GM19468 (cell line): ENCODE data around the gene TRIML1.

Experiments
- ATAC-seq: cut with Tn5 transposase; IDR thresholded peaks from one replicate; pipeline ENCODE4 v1.9.1; 2021; ENCODE audit warnings: mild to moderate bottlenecking, moderate library complexity, moderate number of reproducible peaks; ENCODE audit not compliant: unreplicated experiment; ENCODE audit errors: extremely low read depth

The TRIML1 gene, protein sequence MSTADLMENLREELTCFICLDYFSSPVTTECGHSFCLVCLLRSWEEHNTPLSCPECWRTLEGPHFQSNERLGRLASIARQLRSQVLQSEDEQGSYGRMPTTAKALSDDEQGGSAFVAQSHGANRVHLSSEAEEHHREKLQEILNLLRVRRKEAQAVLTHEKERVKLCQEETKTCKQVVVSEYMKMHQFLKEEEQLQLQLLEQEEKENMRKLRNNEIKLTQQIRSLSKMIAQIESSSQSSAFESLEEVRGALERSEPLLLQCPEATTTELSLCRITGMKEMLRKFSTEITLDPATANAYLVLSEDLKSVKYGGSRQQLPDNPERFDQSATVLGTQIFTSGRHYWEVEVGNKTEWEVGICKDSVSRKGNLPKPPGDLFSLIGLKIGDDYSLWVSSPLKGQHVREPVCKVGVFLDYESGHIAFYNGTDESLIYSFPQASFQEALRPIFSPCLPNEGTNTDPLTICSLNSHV

GRCh38 chr4:188139141-188139540, at the start of gene TRIML1:
Gene TRIML1, plus strand, starts transcription at chr4:188139441. Its CDS starts 118 bp downstream, at chr4:188139559.
- no peak for ATAC-seq

GRCh38 chr4:188092824-188093223, 46.4 kb upstream of the TRIML1 start:
- no peak for ATAC-seq

GRCh38 chr4:188106454-188106853, 32.8 kb upstream of the TRIML1 start:
- no peak for ATAC-seq

DNA sequence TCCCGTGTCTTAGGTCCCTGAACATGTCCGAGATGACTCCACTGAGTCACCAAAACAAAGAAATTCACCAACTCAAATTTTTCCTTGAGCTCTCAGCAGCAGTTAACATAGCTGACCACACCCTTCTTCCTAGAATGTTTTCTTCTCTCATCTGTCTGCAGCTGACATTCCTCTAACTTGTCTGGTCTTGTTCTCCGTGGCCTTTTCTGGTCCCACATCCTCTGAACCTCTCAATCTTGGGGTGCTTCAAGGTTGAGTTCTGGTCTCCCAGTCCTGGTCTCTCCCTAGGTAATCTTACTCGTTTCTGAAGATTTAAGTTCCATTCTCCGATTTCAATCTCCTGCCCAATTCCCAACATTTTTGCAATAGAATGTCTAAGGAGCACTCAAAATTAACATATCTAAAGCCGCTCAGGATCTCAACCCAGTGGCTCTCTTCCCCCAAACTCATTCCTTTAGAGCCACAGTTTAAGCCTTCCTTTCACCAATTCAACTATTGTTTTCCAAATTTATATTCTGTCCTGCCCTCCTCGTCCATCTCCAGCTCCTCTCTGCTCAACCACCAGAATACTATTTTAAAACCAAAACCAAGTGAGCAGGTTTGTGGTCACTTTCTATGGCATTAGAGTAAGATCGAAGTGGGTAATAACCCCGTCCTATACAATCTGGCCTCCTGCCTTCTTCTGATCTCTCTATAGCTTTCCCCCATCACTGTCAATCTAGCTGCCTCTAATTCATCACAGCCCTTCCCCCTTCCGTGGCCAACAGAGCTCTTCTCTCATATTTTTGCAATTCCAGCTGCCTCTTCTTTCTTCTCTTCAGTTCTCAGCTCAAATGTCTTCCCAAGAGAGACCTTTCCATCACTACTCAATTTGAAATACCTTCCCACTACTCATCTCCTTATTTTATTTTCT, 31.1 kb upstream of the TRIML1 start:
- ATAC-seq: no peak

GRCh38 chr4:188109157-188109755, 30.0 kb upstream of the TRIML1 start, which contains the start of gene TRIML2:
Gene TRIML2, minus strand, starts transcription at chr4:188109603. Its CDS starts 4,235 bp downstream, at chr4:188105368.
- ATAC-seq: no peak

DNA sequence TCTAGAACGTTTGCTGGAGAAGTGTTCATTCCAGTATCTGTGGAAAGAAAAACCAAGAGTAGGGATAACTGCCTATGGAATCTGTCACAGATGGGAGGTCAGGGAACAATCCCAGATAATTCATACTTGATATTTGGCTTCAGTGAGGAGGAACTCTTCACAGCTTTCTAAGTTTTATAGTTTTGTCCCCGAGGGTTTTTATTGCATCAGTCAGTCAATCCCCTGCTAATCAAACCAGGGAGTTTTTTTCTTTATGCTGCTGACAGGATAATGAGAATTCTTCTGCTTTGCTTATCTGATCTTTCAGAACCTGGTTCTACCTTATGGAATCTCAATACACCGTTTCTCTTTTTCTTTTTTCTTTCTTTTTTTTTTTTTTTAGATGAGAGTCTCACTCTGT, 29.2 kb upstream of the TRIML1 start:
- ATAC-seq: no peak

DNA sequence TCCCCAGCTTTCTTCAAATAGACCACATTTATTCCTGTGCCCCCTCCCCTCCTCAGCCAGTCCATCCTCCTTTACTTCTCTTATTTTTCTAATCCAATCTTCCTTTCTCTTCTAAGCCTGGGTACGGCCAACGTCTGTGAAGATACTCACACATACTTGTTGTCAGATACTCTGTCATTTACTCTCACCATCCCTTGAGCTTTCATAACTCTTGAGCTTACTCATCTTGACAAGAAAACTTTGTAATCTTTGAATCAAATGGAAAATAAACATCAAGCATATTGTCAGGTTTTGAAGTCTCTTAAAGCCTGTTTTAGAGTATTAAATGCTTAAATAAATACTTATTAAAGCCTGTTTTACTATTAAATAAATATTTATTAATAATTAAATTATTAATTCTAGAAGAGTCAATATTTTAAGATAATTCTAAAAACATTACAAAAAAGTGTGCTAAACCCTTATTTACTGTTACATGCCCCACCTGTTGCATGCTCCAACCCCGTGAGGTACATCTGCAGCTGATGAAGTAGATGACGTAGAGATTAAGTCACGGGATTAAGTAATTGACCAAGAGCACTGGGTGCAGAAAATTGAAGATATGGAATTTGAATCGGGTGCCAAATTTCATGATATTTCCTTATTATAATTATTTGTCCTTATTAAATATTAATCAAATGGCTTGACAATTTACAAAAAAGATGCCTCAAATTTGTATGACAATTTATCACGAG, 28.3 kb upstream of the TRIML1 start:
- no peak for ATAC-seq

GRCh38 chr4:188111955-188112354, 27.3 kb upstream of the TRIML1 start:
- no peak for ATAC-seq

DNA sequence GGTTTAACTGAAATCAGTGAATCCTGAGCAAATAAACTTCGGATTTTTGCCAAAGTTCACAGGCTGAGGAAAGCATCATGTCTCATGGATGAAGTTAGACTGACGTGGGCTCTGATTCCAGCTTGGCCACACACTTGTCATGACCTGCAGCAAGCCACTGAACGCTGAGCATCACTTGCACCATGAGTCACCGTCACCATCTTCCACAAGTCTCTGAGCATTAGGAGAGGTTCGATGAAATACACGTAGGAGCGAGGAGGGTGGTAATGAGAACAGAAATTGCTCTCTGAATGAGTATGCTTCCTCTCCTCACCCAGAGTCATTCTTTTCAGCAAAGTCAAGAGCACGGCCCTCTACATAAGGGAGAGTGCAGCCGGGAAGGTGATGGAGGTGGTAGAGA, 26.1 kb upstream of the TRIML1 start:
- ATAC-seq: no peak

GRCh38 chr4:188117631-188118324, 21.5 kb upstream of the TRIML1 start:
- ATAC-seq: no peak

DNA sequence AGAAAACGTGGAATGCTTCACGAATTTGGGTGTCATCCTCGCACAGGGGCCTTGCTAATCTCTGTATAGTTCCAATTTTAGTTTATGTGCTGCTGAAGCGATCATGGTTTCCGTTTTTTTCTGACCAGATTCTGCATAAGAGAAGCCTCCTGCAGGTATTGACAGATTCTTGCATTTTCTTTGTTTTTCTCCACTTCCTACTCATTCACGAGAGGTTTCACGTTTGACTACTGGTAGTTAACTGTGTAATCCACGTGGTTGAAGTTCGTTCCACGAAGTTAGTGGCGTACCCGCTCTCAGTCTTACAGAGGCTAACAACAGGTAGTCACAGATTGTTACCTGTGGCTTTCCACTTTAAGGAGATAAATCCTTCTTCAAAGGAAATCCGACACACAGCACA, 17.7 kb upstream of the TRIML1 start:
- no peak for ATAC-seq

DNA sequence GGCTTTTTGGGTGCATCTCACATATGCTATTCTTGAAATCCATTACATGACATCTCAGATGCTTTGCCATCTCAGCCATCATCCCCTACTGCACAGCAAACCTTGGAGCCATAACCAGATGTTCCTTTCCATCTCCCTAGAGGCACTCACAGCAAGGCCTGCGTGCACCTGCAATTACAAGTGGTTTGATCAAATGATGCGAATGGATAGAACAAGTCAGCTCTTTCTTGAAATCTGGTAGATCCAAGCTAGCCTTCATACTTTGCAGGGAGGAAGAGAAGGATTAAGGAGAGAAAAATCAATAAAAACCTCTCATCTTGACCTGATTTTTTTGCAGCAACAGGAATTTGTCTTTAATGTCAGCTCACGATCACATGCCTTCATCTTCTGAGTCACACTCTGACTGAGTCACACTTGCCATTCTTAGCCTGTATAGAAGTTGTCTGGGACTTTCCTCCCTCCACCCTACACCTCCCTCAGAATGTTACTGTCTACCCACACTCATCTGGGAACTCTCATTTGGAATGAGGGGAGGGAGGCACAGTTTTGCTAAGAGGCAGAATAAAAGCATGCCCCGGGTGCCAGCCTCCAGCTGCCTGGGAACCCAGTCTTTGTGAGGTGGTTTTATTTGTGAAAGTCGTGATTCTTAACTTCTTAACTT, 11.9 kb upstream of the TRIML1 start:
- no peak for ATAC-seq

DNA sequence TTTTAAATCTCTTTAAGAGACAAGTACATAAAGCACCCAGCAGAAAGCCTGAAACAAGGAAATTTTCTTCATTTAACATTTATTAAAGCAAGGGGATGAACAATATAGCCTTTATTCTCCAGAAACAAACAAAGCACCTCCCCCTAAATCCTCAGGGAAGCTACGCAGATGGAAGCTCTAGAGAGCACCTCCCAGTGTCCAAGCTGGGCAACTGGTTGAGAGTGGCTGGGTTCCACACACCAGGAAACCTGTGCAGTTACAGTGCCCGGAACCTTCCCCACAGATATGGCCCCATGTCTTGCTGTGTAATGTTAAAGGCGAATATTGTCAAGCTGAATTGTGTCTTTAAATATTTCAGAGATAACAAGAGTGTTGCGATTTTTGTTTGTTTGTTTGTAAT, 8.9 kb upstream of the TRIML1 start:
- no peak for ATAC-seq

- ATAC-seq: no peak
These were observed 7.0 kb upstream of the TRIML1 start for GRCh38 chr4:188132232-188132631.

- no peak for ATAC-seq
These were observed 1.0 kb upstream of the TRIML1 start for GRCh38 chr4:188138227-188138626.

DNA sequence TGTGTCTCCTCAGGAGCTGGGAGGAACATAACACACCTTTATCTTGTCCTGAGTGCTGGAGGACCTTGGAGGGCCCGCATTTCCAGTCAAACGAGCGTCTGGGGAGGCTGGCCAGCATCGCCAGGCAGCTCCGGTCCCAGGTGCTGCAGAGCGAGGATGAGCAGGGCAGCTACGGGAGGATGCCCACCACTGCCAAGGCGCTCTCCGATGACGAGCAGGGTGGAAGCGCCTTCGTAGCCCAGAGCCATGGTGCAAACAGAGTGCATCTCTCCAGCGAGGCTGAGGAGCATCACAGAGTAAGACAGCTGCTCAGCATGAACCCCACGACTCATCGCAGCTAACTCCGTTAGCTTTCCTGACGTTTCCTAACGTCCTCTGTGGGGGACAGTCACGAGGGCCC, 430 bp downstream of the TRIML1 start:
- no peak for ATAC-seq

DNA sequence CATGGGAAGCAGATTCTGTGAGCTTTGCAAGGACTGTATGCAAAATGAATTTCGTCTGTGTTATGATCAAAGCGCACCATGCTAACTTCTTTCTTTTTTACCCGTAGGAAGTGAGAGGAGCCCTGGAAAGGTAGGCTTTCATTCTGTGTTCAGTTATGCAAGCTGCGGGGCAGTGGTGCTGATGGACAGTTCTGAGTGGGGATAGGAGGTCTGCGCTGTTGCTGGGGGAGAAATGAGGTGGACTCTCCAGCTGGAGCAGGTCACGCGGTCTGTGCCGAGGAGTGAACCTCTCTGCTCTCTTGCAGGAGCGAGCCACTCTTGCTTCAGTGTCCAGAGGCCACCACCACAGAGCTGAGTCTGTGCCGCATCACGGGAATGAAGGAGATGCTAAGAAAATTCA, 4.5 kb downstream of the TRIML1 start:
- no peak for ATAC-seq

DNA sequence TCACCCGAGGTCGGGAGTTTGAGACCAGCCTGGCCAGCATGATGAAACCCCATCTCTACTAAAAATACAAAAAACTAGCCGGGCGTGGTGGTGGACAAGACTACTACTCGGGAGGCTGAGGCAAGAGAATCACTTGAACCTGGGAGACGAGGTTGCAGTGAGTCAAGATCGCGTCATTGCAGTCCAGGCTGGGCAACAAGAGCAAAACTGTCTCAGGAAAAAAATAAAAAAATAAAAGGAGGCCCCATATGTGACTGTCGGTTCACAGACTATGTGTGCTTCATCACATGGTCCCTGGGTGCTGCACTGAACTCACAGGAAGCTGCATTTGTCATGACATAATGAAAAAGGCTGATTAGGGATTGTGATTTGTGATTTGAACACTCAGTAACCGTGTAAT, 6.4 kb downstream of the TRIML1 start:
- no peak for ATAC-seq

GRCh38 chr4:188146618-188147017, 7.4 kb downstream of the TRIML1 start:
- ATAC-seq: no peak
